HG02759 (cell line): Measurements from ENCODE around the gene RPL26.
"Not testable (repeated sequence)": the region's sequence is repeated elsewhere in the genome, so short reads cannot be mapped to it uniquely, and the experiment has no call there.

Experiments used
- ATAC-seq: cut with Tn5 transposase; IDR thresholded peaks from one replicate; pipeline ENCODE4 v1.9.1; 2021; ENCODE audit warnings: mild to moderate bottlenecking, moderate library complexity; ENCODE audit not compliant: unreplicated experiment

Gene RPL26

DNA sequence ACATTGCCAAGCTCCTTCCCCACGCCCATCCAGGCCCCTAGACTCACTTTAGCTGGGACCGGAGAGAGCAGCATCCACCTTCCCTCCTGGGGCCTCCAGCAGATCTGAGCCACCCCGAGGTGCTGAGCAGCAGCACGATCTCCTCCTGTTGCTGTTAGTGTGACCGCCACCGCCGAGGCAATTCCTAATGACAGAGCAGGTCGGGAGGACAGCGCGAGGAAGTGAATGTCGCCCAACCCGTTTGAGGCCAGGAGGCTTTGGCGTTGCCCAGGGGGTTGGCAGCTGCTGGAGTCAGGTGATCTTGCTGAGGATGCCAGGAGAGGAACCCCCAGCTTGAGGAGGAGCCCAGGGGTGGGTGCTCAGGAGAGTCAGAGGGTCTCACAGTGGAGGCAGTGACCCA, 14.6 kb upstream of the RPL26 start, which contains the start of gene RNF222:
Gene RNF222 (minus strand): TSS at position 192 of the 400 bp plus-strand sequence. CDS start 4,366 bp downstream, outside the sequence.
- no peak for ATAC-seq

DNA sequence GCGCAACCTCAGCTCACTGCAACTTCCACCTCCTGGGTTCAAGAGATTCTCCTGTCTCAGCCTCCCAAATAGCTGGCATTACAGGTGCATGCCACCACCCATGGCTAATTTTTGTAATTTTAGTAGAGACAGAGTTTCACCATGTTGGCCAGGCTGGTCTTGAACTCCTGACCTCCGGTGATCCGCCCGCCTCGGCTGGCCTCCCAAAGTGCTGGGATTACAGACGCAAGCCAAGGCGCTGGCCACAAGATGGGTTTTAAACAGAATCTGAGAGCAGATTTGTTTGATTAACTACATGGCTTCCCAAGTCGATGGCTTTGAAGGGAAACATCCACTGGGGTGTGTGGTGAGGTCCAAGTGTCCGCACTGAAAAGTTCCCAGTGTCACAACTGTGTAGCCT, 11.5 kb upstream of the RPL26 start:
- ATAC-seq = not testable (repeated sequence)

DNA sequence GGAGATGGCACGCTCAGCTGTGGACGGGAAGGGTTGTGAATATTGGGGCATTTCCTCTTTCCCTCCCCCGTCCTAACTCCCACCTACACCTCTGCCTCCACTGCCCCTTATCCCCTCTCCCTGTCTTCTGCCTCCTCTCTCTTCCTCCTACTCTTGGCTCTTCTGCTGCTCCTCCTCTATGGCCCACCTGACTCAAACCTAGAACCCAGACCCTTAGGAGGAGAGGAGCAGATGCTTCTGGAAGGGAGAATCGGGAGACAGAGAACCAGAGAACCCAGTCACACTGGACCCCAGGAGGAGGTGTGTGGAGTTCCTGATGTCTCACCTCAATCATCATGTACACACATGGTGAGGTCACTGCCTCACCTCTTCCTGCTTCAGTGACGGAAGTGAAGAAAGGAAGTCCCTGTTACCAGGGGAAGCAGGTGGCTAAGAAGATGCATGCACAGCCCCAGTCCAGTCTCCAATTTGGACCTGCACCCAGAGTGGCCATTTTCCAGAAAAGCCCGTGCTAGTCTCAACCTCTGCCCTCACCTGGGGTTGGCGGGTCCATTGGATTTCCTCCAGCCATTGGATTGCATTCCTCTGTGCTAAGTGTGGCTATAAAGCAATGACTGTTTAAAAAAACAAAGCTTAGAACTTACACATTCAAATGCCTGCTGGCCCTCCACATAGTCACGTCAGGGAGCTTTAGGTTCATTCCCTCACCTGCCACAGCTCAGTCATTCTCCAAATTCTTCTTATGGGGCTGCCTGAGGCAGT, 10.7 kb upstream of the RPL26 start:
- ATAC-seq = no peak

DNA sequence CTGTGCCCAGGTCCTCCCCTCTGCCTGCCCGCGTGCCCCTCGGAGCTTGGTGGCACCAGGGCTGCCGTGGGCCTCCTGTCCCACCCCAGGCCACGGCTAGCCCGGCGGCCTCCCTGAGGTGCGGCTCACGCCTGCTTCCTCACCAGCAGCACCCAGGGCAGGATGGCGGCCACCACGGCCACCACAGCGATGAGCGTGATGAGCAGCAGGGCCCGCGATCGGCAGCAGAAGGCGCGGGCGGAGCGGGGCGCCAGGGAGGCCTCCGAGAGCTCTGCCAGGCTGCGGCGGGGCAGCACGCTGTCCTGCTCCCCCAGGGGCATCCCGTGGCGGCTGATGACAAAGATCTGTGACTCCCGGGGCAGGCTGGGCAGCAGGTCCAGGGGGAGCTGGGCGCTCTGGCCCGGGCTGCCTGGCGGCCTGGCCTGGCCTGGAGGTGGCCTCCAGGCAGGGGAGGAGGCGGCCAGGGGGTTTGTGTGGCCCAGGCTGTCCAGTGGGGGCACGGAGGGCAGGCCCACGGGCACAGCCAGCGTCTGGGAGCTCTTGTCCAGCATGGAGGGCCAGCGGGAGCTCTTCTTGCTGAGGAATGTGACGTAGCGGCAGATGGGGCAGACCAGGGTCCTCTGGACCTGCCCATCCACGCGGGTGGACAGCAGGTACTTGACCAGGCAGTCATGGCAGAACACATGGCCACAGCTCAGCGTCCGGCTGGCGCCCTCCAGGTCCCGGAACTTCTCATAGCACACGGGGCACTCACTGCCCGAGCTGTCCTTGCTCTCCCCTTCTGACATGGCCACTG, 9.9 kb upstream of the RPL26 start:
- no peak for ATAC-seq

DNA sequence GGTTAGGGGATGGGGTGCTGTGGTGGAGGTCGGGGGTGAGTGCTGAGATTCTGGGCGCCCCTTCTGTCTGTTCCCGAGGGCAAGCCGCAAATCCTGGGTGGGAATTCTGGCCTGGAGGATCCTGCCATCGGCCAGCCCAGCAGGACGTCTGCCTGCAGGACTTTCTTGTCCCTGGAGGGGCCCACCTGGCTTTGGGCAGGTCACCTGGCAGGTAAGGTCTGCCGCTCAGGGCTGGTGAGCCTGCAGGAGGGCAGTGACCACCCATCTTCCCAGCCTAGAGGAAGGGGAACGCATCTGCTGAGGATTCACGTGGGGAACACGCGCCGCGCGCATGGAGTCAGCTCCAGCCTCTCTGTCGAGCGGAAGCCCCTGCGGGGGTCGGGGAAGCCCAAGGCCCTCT, 9.3 kb upstream of the RPL26 start:
- ATAC-seq = no peak

DNA sequence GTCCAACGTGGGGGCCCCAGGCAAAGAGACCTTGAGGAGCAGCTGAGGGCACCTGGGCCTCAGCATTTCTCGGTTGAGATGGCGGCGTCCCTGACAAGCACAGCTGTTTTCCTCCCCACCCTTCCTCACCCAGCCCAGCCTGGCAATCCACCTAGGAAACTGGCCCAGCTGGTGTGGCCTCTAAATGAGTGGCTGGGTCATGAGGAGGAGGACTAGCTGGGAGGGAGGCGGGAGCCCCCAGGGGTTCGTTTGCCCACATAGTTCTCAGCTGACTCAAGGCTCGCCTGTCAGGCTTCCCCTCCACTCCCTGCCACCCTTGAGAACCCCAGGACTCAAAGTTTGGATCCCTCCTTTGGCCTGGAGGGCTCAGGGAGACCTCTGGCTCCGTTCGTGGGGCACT, 8.7 kb upstream of the RPL26 start:
- ATAC-seq = no peak

DNA sequence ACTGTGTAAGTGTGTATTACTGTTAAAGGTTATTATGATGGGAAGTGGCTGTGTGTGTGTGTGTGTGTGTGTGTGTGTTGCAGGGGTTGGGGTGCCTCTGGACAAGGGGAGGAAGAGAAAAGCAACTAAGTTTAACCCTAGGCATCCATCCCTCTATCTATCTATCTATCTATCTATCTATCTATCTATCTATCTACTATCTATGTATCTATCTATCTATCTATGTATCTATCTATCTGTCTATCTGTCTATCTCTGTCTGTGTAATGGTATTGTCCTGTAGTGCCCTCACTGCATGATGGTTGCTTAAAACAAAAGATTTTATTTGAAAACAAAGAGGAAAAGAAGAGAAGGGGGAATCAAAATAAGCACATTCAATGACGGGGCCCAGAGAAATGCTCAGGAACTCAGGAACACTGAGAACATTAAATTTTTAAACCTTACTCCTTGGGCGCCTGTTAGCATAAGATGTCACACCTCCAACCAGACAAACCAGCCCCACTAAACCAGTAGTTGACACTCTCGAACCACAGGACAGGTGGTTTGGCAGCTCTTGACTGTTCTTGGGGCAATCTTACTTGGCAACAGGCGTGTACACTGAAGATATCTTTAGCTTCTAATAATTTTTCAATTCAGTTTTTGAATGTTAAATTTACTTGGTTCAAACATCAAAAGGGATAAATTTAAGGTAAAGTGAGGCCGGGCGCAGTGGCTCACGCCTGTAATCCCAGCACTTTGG, 5.1 kb upstream of the RPL26 start:
- ATAC-seq = no peak

DNA sequence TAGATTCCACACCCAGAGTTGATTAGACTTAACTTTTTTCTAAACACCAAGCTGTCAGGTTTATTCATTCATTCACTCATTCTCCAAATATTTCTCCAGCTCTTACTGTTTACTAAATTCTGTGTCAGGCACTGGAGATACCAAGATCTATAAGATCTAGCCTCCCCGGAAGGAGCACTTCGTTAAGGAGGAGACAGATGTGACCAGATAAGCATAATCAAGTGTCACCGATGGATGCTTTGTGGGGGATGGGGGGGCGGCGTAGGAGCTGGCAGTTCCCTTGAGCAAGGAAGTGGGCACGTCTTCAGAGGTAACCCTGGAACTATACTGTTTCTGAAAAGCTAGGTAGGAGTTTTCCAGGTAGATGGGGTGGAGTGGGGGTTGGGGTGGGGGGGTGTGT, 3.8 kb upstream of the RPL26 start:
- ATAC-seq = no peak

DNA sequence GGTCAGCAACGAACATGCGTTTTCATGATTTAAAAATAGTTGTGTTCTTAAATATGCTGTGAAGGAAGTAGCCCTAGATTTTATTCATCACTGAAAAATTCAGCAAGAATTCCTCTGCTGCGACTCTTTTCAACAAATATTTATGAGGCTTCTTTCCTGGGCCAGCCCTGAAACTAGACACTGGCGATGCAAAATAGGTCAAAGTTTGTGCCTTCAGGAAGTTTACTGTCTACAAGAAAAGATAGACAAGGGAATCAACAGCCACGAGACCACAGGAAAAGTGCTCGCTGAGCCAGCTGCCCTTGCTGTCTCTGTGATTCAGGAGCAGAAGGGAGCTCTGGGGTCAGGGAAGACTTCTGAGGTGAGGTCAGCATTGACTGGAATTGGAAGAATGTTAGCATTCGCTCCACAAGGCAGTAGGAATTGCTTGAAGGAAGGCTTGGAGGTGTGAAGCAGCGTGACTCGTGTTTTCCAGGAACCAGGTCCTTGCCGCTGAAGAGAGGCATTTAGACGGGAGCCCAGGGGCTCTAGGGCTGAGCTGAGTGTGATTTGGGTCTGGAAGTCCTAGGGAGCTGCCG, 1.9 kb upstream of the RPL26 start:
- no peak for ATAC-seq

DNA sequence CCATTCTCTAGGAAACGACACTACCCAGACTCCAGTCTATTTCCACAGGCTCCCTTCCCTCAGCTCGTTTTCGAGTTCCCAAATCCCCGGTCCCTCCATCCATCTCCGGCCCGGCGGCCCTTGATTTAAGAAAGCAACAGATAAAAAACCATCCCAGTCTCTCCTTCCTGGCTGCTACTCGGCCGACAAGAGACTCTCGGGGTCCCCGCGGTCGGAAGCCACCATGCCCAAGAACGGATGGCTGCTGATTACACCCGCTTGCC, 182 bp downstream of the RPL26 start:
- ATAC-seq = no peak

DNA sequence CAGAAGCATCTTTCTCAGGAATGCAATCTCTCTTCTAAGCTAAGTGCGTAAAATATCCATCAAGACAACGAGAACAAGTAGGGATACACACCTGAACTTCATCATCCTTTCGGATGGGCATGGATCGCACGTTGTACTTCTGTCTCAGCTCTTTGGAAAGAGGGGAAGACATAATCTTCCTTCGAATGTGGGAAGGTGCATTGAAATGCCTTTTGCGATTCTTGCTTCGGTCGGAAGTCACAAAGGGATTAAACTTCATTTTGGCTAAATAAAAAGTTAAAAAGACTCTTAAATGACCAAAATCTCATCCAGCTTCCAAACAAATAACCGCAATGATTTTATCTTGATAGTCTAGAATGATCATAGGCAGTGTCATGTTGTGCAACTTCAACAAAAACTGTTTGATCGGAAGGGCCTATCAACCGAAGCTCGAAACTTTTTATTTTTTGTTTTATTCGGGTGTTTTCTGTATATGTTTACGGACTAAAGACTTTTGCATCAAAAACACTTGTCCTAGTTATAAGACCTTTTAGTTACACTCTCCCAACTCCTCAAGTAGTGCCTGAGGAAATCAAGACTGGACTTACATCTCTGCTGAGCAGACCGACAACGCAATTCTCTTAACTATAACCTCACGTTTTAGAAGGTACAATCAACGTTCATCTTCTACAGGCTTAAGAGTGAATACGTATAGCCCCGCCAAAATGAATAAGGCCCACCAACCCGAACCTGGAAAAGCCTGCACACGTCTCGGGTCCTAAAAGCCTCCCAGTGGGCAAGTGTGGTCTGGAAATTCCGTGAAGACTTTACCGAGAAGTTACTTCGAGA, 727 bp downstream of the RPL26 start:
- ATAC-seq = no peak

DNA sequence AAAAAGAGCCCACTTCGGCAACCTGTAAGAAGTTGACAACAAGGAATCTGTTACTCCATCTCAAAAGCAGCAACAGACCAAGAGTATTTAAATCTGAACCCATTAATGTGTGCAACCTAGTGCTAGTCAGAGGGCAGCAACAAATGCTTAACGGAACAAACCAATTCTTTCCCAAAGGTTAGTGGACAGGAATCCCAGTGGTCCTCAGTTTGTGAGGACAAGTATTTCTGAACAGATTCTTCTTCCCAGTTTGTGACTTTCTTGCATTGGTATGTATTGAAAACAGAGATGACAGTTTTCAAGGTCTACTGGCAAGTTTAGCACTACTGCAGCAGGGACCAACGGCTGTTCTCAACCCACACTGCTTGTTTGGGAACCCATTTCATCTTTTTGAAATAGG, 2.9 kb downstream of the RPL26 start:
- no peak for ATAC-seq

DNA sequence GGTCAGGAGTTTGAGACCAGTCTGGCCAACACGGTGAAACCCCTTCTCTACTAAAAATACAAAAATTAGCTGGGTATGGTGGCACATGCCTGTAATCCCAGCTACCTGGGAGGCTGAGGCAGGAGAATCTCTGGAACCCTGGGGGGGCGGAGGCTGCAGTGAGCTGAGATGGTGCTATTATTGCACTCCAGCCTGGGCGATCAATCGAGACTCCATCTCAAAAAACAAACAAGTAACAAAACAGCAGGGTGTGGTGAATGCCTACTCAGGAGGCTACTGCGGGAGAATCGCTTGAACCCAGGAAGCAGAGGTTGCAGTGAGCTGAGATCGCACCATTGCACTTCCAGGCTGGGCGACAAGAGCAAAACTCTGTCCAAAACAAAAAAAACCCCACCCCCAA, 4.9 kb downstream of the RPL26 start:
- ATAC-seq = not testable (repeated sequence)

DNA sequence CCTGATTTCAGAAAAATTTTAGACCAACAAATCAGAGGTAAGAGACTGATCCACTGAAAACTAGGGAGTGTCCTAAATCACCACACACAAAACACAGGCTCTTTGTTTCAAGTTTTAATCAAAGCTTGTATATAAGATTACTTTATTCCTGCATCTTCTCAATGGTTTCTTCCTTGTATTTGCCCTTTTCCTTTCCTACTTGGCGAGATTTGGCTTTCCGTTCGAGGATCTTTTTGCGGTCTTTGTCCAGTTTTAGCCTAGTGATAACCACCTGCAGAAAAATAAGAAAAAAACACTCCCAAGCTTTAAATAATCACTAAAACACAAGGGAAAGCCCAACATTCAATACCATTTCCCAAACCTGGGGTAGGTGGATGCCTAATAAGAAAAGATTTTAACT, 5.6 kb downstream of the RPL26 start:
- no peak for ATAC-seq

DNA sequence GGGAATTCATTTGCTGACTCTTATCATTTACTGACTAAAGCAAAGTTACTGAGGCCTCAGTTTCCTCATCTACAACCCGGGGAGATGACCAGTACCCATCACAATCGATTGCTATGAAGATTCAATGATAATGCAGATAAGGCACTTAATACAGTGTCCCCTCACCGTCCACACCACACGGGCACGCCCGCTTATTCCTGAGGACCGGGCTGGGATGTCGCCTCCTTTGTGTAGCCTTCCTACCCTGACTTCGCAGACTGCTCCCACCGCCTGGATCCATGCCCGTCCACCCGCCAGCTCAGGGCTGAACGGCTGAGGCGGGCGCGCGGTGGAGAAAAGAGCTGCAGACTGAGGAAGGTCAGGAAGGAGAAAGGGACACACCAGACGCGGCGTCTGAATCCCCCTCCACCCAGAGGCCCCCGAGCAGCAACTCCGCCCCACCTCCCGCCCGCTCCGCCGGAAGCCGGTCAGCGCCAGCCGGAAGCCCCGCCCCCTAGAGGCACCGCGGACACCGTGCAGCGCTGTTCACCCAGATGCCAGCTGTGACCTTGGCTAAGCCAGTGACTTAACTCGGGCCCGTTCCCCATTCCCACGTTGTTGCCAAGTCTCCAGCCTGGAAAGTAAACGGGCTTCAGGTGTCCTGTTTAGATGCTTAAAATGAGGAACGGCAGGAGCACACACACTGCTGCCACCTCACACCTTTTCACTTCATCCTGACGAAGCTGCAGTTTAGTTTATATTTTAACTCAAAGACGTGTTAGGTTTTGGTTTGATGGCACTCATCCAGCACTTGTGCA, 6.5 kb downstream of the RPL26 start, which contains the start of gene KRABD2:
Gene KRABD2 (minus strand): TSS at position 434 of the 797 bp plus-strand sequence.
- peak; percentile 94 for ATAC-seq

DNA sequence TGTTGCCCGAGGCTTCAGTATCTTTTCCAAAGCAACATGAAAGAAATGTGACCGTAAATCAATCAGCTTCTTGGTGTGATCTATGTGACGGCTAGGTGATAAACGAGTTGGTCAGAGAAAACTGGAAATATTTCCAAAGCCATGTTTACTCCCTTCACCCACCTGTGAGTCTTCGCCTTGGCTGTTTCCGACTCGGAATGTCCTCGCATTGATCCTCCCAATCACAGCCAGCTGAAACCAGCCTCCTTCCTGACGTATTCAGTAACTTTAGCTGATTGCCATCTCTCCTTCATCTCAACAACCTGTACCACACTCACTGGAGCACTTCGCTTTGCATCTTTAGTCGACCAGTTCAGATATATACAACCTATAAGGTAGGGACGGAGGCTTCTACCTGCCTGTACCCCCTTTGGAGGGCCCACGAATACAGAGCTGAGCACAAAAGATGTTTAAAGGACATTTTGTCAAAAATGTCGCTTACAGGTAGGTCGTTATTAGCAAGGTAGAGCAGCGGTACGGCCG, 7.2 kb downstream of the RPL26 start:
- ATAC-seq = no peak

DNA sequence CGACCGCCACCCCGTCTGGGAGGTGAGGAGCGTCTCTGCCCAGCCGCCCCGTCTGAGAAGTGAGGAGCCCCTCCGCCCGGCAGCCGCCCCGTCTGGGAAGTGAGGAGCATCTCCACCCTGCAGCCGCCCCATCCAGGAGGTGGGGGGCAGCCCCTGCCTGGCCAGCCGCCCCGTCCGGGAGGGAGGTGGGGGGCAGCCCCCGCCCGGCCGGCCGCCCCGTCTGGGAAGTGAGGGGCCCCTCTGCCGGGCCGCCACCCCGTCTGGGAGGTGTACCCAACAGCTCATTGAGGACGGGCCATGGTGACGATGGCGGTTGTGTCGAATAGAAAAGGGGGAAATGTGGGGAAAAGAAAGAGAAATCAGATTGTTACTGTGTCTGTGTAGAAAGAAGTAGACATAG, 9.1 kb downstream of the RPL26 start:
- not testable (repeated sequence) for ATAC-seq

DNA sequence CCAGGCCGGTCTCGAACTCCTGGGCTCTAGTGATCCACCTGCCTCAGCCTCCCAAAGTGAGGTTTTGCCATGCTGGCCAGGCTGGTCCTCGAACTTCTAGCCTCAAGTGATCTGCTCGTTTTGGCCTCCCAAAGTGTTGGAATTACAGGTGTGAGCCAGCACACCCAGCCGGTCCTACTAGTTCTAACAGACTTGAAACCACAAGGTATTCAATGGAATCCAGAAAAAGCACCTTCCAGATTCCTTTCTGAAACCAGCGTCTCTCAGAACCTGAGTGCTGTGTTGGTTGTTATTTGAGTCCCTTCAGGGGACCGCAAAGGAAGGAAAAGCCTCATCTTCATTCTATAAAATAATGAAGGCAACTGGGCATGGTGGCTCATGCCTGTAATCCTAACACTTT, 10.6 kb downstream of the RPL26 start:
- ATAC-seq = no peak

DNA sequence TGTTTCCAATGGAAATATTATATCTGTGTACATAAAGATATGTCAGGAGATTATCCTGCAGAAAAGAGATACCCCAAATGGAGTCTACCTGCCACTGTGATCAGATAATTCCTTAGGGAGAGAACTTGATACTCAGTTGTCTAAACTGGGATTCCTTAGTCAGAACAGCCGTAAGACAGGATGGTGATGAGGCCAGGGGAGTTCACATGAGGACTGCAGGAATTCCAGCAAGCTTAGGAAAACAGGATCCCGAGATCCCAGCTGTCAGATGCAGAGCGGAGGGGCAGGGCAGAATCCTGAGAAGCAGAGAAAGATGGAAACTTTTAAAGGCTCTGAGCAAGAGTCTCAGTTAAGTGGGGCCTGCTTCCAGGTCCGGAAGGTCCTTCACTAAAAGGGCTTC, 11.2 kb downstream of the RPL26 start:
- ATAC-seq = no peak
